Measurements from ENCODE around the gene NCOA1.

Gene NCOA1

GRCh38 chr2:24613154-24613814 is 122.2 kb downstream of the NCOA1 start:
- Histone ChIP-seq H3F3A (ENCODE audit: insufficient read depth, low read length) (no peaks in the 10 kb centered on the region), H3K27me3 (ENCODE audit: insufficient read depth, low read length) (no peaks in the 10 kb centered on the region), H3K79me2 (ENCODE audit: insufficient read depth, low read length) (no peaks in the 10 kb centered on the region), H3K9me2 (ENCODE audit: low read depth, low read length) (no peaks in the 10 kb centered on the region), H3K27ac (ENCODE audit: low read depth, low read length, poor library complexity, severe bottlenecking) (peak overlapping the region; percentile 16), H3K4me3 (ENCODE audit: low read depth, low read length, poor library complexity, severe bottlenecking) (no peak overlapping the region), H3K4me1 (ENCODE audit: insufficient read depth, low read length, severe bottlenecking) (peaks cover 12% of the 10 kb centered on the region), H3K4me2 (ENCODE audit: low read length) (no peak overlapping the region; the same call in 1 of the 2 replicates), H3K9ac (ENCODE audit: low read length) (no peak overlapping the region; the same call in 1 of the 2 replicates), H4K20me1 (ENCODE audit: insufficient read depth, low read length) (no peaks in the 10 kb centered on the region), H3K9me3 (ENCODE audit: low read length) (no peaks in the 10 kb centered on the region), H2AFZ (ENCODE audit: low read length) (no peak overlapping the region), H3K36me3 (ENCODE audit: insufficient read depth, low read length) (no peaks in the 10 kb centered on the region)
- TF ChIP-seq, protein P1, sequence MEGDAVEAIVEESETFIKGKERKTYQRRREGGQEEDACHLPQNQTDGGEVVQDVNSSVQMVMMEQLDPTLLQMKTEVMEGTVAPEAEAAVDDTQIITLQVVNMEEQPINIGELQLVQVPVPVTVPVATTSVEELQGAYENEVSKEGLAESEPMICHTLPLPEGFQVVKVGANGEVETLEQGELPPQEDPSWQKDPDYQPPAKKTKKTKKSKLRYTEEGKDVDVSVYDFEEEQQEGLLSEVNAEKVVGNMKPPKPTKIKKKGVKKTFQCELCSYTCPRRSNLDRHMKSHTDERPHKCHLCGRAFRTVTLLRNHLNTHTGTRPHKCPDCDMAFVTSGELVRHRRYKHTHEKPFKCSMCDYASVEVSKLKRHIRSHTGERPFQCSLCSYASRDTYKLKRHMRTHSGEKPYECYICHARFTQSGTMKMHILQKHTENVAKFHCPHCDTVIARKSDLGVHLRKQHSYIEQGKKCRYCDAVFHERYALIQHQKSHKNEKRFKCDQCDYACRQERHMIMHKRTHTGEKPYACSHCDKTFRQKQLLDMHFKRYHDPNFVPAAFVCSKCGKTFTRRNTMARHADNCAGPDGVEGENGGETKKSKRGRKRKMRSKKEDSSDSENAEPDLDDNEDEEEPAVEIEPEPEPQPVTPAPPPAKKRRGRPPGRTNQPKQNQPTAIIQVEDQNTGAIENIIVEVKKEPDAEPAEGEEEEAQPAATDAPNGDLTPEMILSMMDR (IDR thresholded peaks at IDR 0.05; ENCODE audit: low read length), result peak; percentile 90
- TF ChIP-seq EZH2 (IDR thresholded peaks at IDR 0.05; ENCODE audit: borderline replicate concordance, low read length), result no peak

DNA sequence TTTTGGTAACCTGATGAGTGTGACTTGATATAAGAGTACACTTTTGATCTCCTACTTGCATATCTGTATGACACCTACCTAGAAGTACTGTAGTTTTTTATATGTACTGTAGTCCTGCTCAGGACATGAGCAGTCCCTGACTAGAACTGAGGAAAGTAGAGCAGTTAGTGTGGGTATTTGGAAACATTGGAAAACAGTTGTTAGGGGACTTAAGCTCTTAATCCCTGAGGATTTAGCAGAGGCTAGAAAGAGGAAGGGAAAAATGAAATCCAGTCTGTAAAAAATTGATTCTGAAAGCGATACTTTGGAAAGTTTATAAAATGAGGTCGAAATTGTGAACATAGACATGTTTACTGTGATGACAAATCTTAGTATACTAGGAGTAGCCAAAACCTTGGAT is 125.6 kb downstream of the NCOA1 start:
- no peaks in the 10 kb centered on the region for H3K79me2 ChIP-seq (ENCODE audit: insufficient read depth, low read length)
- no peak overlapping the region for H2AFZ ChIP-seq (ENCODE audit: low read length)
- H4K20me1 ChIP-seq (ENCODE audit: insufficient read depth, low read length), result no peaks in the 10 kb centered on the region
- no peaks in the 10 kb centered on the region for H3K36me3 ChIP-seq (ENCODE audit: insufficient read depth, low read length)
- peaks cover 12% of the 10 kb centered on the region for H3K4me1 ChIP-seq (ENCODE audit: insufficient read depth, low read length, severe bottlenecking)
- no peak overlapping the region for H3K4me2 ChIP-seq (ENCODE audit: low read length)
- no peak overlapping the region for H3K27ac ChIP-seq (ENCODE audit: low read depth, low read length, poor library complexity, severe bottlenecking)
- H3K9me2 ChIP-seq (ENCODE audit: low read depth, low read length), result no peaks in the 10 kb centered on the region
- no peaks in the 10 kb centered on the region for H3K27me3 ChIP-seq (ENCODE audit: insufficient read depth, low read length)
- no peak overlapping the region for H3K4me3 ChIP-seq (ENCODE audit: low read depth, low read length, poor library complexity, severe bottlenecking)
- no peaks in the 10 kb centered on the region for H3K9me3 ChIP-seq (ENCODE audit: low read length)
- H3F3A ChIP-seq (ENCODE audit: insufficient read depth, low read length), result no peaks in the 10 kb centered on the region
- H3K9ac ChIP-seq (ENCODE audit: low read length), result no peak overlapping the region
- TF ChIP-seq EZH2 (IDR thresholded peaks at IDR 0.05; ENCODE audit: borderline replicate concordance, low read length), result no peak

- Histone ChIP-seq H4K20me1 (ENCODE audit: insufficient read depth, low read length) (no peaks in the 10 kb centered on the region), H3K36me3 (ENCODE audit: insufficient read depth, low read length) (no peaks in the 10 kb centered on the region), H3K4me1 (ENCODE audit: insufficient read depth, low read length, severe bottlenecking) (peaks cover 12% of the 10 kb centered on the region), H3K79me2 (ENCODE audit: insufficient read depth, low read length) (no peaks in the 10 kb centered on the region), H3K27me3 (ENCODE audit: insufficient read depth, low read length) (no peaks in the 10 kb centered on the region), H2AFZ (ENCODE audit: low read length) (no peak overlapping the region), H3K4me2 (ENCODE audit: low read length) (no peak overlapping the region), H3K9me2 (ENCODE audit: low read depth, low read length) (no peaks in the 10 kb centered on the region), H3K4me3 (ENCODE audit: low read depth, low read length, poor library complexity, severe bottlenecking) (no peak overlapping the region), H3K9me3 (ENCODE audit: low read length) (no peaks in the 10 kb centered on the region), H3K27ac (ENCODE audit: low read depth, low read length, poor library complexity, severe bottlenecking) (no peak overlapping the region), H3K9ac (ENCODE audit: low read length) (no peak overlapping the region), H3F3A (ENCODE audit: insufficient read depth, low read length) (no peaks in the 10 kb centered on the region)
- no peak for TF ChIP-seq EZH2 (IDR thresholded peaks at IDR 0.05; ENCODE audit: borderline replicate concordance, low read length)
- TF ChIP-seq, protein P1 (IDR thresholded peaks at IDR 0.05; ENCODE audit: low read length), result no peak
Observed at GRCh38 chr2:24617424-24617823, 126.4 kb downstream of the NCOA1 start.

GRCh38 chr2:24618144-24618543 is 127.1 kb downstream of the NCOA1 start:
- H3F3A ChIP-seq (ENCODE audit: insufficient read depth, low read length), result no peaks in the 10 kb centered on the region
- H3K4me1 ChIP-seq (ENCODE audit: insufficient read depth, low read length, severe bottlenecking), result peaks cover 5% of the 10 kb centered on the region
- TF ChIP-seq EZH2 (IDR thresholded peaks at IDR 0.05; ENCODE audit: borderline replicate concordance, low read length), result no peak
- TF ChIP-seq, protein P1 (IDR thresholded peaks at IDR 0.05; ENCODE audit: low read length), result no peak
- no peaks in the 10 kb centered on the region for H3K9me2 ChIP-seq (ENCODE audit: low read depth, low read length)
- H3K4me2 ChIP-seq (ENCODE audit: low read length), result no peak overlapping the region
- H3K27ac ChIP-seq (ENCODE audit: low read depth, low read length, poor library complexity, severe bottlenecking), result no peak overlapping the region
- H3K79me2 ChIP-seq (ENCODE audit: insufficient read depth, low read length), result no peaks in the 10 kb centered on the region
- no peak overlapping the region for H3K4me3 ChIP-seq (ENCODE audit: low read depth, low read length, poor library complexity, severe bottlenecking)
- no peaks in the 10 kb centered on the region for H3K27me3 ChIP-seq (ENCODE audit: insufficient read depth, low read length)
- H3K9me3 ChIP-seq (ENCODE audit: low read length), result no peaks in the 10 kb centered on the region
- no peaks in the 10 kb centered on the region for H3K36me3 ChIP-seq (ENCODE audit: insufficient read depth, low read length)
- H3K9ac ChIP-seq (ENCODE audit: low read length), result no peak overlapping the region
- H2AFZ ChIP-seq (ENCODE audit: low read length), result no peak overlapping the region
- H4K20me1 ChIP-seq (ENCODE audit: insufficient read depth, low read length), result no peaks in the 10 kb centered on the region
